Measurements from ENCODE around the gene GRHPR. TPM values are rescaled to one million over a fixed set of nuclear protein-coding genes. Genes with fewer than 3 reads are reported as not detected.

GRHPR gene
- total RNA-seq, 4 donors from 2014 or later = 135 to 143 (median 138) TPM

DNA sequence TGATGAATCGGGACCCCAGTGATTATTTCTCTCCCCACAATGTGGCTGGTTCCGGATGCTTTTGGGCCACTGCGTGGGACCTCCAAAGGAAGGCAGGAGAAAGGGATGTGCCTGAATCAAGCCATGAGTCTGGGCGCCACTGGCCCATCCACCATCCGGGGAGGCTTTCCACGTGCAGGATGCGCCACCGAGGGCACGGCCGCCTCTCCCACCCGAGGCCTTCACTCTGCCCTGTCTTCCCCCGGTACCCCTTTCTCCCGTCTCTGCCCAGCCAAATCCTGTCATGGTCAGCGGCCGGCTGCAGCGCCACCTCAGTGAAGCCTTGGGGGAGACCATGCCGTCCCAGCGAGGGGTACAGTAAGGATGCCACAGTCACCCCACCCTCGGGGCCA lies 43.9 kb upstream of the GRHPR start:
- no peaks in the 10 kb centered on the region for H3K36me3 ChIP-seq
- DNase-seq (ENCODE audit: extremely low spot score) = no peak
- TF ChIP-seq EP300 (IDR thresholded peaks at IDR 0.05) (no peak), POLR2AphosphoS5 (IDR thresholded peaks at IDR 0.05) (no peak), POLR2A (IDR thresholded peaks at IDR 0.05; ENCODE audit: low read depth) (no peak)
- TF ChIP-seq, protein P1, sequence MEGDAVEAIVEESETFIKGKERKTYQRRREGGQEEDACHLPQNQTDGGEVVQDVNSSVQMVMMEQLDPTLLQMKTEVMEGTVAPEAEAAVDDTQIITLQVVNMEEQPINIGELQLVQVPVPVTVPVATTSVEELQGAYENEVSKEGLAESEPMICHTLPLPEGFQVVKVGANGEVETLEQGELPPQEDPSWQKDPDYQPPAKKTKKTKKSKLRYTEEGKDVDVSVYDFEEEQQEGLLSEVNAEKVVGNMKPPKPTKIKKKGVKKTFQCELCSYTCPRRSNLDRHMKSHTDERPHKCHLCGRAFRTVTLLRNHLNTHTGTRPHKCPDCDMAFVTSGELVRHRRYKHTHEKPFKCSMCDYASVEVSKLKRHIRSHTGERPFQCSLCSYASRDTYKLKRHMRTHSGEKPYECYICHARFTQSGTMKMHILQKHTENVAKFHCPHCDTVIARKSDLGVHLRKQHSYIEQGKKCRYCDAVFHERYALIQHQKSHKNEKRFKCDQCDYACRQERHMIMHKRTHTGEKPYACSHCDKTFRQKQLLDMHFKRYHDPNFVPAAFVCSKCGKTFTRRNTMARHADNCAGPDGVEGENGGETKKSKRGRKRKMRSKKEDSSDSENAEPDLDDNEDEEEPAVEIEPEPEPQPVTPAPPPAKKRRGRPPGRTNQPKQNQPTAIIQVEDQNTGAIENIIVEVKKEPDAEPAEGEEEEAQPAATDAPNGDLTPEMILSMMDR (IDR thresholded peaks at IDR 0.05) = no peak
- no peak overlapping the region for H3K4me3 ChIP-seq
- WGBS = 92% methylated on average over 10 of the region's 19 CpGs
- no peaks in the 10 kb centered on the region for H3K9me3 ChIP-seq
- H3K4me1 ChIP-seq = no peaks in the 10 kb centered on the region
- no peak overlapping the region for H3K27ac ChIP-seq (replicated peaks in 1 of 4)
- intact Hi-C loops (cut with DNase I) = no loop called here
- no peaks in the 10 kb centered on the region for H3K27me3 ChIP-seq

GRCh38 chr9:37379835-37380234 lies 42.7 kb upstream of the GRHPR start:
- 56% methylated on average over 2 of the region's 2 CpGs for WGBS
- no peaks in the 10 kb centered on the region for H3K9me3 ChIP-seq
- intact Hi-C loops (cut with DNase I) = no loop called here
- no peak for DNase-seq (ENCODE audit: extremely low spot score)
- no peaks in the 10 kb centered on the region for H3K27me3 ChIP-seq
- TF ChIP-seq, protein P1 (IDR thresholded peaks at IDR 0.05) = no peak
- TF ChIP-seq POLR2A (IDR thresholded peaks at IDR 0.05; ENCODE audit: low read depth) (no peak), EP300 (IDR thresholded peaks at IDR 0.05) (no peak), POLR2AphosphoS5 (IDR thresholded peaks at IDR 0.05) (no peak)
- no peak overlapping the region for H3K27ac ChIP-seq (replicated peaks in 1 of 4)
- H3K4me1 ChIP-seq = no peaks in the 10 kb centered on the region
- no peak overlapping the region for H3K4me3 ChIP-seq
- no peaks in the 10 kb centered on the region for H3K36me3 ChIP-seq

- Histone ChIP-seq H3K36me3 (no peaks in the 10 kb centered on the region), H3K4me1 (no peaks in the 10 kb centered on the region), H3K4me3 (no peak overlapping the region), H3K27ac (replicated peaks in 1 of 4) (no peak overlapping the region), H3K27me3 (no peaks in the 10 kb centered on the region), H3K9me3 (no peaks in the 10 kb centered on the region)
- DNase-seq (ENCODE audit: extremely low spot score) = no peak
- WGBS = 92% methylated on average over 9 of the region's 9 CpGs
- TF ChIP-seq POLR2A (IDR thresholded peaks at IDR 0.05; ENCODE audit: low read depth) (no peak), POLR2AphosphoS5 (IDR thresholded peaks at IDR 0.05) (no peak), EP300 (IDR thresholded peaks at IDR 0.05) (no peak)
- TF ChIP-seq, protein P1 (IDR thresholded peaks at IDR 0.05) = no peak
- intact Hi-C loops (cut with DNase I) = no loop called here
Measured at GRCh38 chr9:37380570-37380969, 41.9 kb upstream of the GRHPR start.

DNA sequence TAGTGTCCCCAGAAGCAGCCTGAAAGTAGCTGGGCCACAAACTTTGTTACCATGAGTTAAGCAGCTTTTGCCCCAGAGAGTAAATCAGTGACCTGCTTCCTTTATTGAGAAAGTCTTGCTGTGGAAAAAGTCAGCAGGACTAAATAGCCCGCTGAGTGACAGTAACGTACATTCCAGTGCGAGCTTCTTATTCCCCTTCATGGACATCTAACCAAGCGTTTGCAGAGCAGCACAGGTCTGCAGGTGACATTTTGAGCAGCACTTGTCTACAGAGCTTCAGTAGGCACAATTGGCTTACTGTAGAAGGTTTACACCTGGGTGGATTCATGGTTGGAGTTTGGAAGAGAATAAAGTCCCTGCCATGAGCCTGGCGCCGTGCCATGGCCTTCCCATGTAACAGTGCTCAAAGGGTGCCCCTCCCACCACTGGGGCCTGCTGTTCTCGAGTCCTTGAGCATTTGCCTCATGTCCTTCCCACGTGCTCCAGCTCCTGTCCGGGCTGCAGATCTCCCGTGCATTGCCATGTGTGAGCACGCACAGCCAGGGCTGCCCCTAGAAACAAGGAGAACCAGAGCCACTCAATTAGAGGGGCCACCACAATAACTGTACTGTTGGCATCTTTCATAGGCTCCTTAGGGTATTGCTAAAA lies 41.3 kb upstream of the GRHPR start:
- TF ChIP-seq POLR2A (IDR thresholded peaks at IDR 0.05; ENCODE audit: low read depth) (no peak), EP300 (IDR thresholded peaks at IDR 0.05) (no peak), POLR2AphosphoS5 (IDR thresholded peaks at IDR 0.05) (no peak)
- TF ChIP-seq, protein P1 (IDR thresholded peaks at IDR 0.05) = no peak
- no peaks in the 10 kb centered on the region for H3K27me3 ChIP-seq
- no peak overlapping the region for H3K27ac ChIP-seq (replicated peaks in 1 of 4)
- H3K4me3 ChIP-seq = no peak overlapping the region
- intact Hi-C loops (cut with DNase I) = no loop called here
- WGBS = 94% methylated on average over 9 of the region's 11 CpGs
- H3K4me1 ChIP-seq = no peaks in the 10 kb centered on the region
- no peak for DNase-seq (ENCODE audit: extremely low spot score)
- H3K9me3 ChIP-seq = no peaks in the 10 kb centered on the region
- H3K36me3 ChIP-seq = no peaks in the 10 kb centered on the region

All from esophagus muscularis mucosa (tissue), 4 donors.